Stimulated activated memory B cell treated with anti-CD40 and anti-IgM and Interleukin-4, amounts not matched to agents 10 μg/mL and 1 μg/mL and 100 μg/mL, for 72 hours (primary cell): Measurements from ENCODE around the gene FBXW10B.
"Not testable (repeated sequence)": the region's sequence is repeated elsewhere in the genome, so short reads cannot be mapped to it uniquely, and the experiment has no call there.

Experiments
- ATAC-seq: fragments of 150-1000 bp; cut with Tn5 transposase; 2 replicates; pipeline ENCODE4 v1.10.0; 2021
- H3K27ac Mint-ChIP-seq: one replicate; pipeline ENCODE4 v1.8.0; 2022; ENCODE audit warnings: mild to moderate bottlenecking, mixed read lengths
- H3K27me3 Mint-ChIP-seq: one replicate; pipeline ENCODE4 v1.8.0; 2022; ENCODE audit warnings: mixed read lengths
- H3K36me3 Mint-ChIP-seq: one replicate; pipeline ENCODE4 v1.8.0; 2022; ENCODE audit warnings: mixed read lengths
- H3K4me1 Mint-ChIP-seq: one replicate; pipeline ENCODE4 v1.8.0; 2022; ENCODE audit warnings: mixed read lengths
- H3K4me3 Mint-ChIP-seq: one replicate; pipeline ENCODE4 v1.8.0; 2022; ENCODE audit warnings: mild to moderate bottlenecking, moderate library complexity, mixed read lengths
- H3K9me3 Mint-ChIP-seq: one replicate; pipeline ENCODE4 v1.8.0; 2022; ENCODE audit warnings: mixed read lengths

Gene FBXW10B

GRCh38 chr17:15591986-15592385 lies 27.5 kb downstream of the FBXW10B start:
- H3K9me3 Mint-ChIP-seq, H3K27ac Mint-ChIP-seq, ATAC-seq, H3K4me3 Mint-ChIP-seq, H3K36me3 Mint-ChIP-seq: not testable (repeated sequence)
- peaks cover 15% of the 10 kb centered on the region for H3K4me1 Mint-ChIP-seq
- H3K27me3 Mint-ChIP-seq: peaks cover 56% of the 10 kb centered on the region

- not testable (repeated sequence) for H3K9me3 Mint-ChIP-seq, ATAC-seq, H3K4me3 Mint-ChIP-seq, H3K36me3 Mint-ChIP-seq, H3K27ac Mint-ChIP-seq
- H3K4me1 Mint-ChIP-seq: peaks cover 15% of the 10 kb centered on the region
- peaks cover 61% of the 10 kb centered on the region for H3K27me3 Mint-ChIP-seq
Observed at GRCh38 chr17:15590844-15591243, 28.7 kb downstream of the FBXW10B start.

- H3K4me3 Mint-ChIP-seq, H3K27ac Mint-ChIP-seq, H3K9me3 Mint-ChIP-seq, H3K36me3 Mint-ChIP-seq: not testable (repeated sequence)
- peak; percentile 53 for ATAC-seq
- H3K27me3 Mint-ChIP-seq: peaks cover 51% of the 10 kb centered on the region
- H3K4me1 Mint-ChIP-seq: peaks cover 15% of the 10 kb centered on the region
Observed at GRCh38 chr17:15589544-15590536, 29.7 kb downstream of the FBXW10B start.

GRCh38 chr17:15588017-15588416 lies 31.5 kb downstream of the FBXW10B start:
- not testable (repeated sequence) for H3K27ac Mint-ChIP-seq, ATAC-seq, H3K9me3 Mint-ChIP-seq, H3K4me3 Mint-ChIP-seq, H3K36me3 Mint-ChIP-seq
- H3K27me3 Mint-ChIP-seq: peaks cover 42% of the 10 kb centered on the region
- H3K4me1 Mint-ChIP-seq: peaks cover 15% of the 10 kb centered on the region

GRCh38 chr17:15583313-15583712 lies 36.2 kb downstream of the FBXW10B start:
- not testable (repeated sequence) for H3K4me1 Mint-ChIP-seq, ATAC-seq, H3K27ac Mint-ChIP-seq, H3K36me3 Mint-ChIP-seq, H3K4me3 Mint-ChIP-seq, H3K9me3 Mint-ChIP-seq
- H3K27me3 Mint-ChIP-seq: peaks cover 30% of the 10 kb centered on the region

- not testable (repeated sequence) for H3K9me3 Mint-ChIP-seq, ATAC-seq, H3K36me3 Mint-ChIP-seq, H3K4me1 Mint-ChIP-seq, H3K27ac Mint-ChIP-seq, H3K4me3 Mint-ChIP-seq
- H3K27me3 Mint-ChIP-seq: peaks cover 22% of the 10 kb centered on the region
Observed at GRCh38 chr17:15581462-15581861, 38.0 kb downstream of the FBXW10B start.

GRCh38 chr17:15576848-15577247 lies 42.7 kb downstream of the FBXW10B start:
- not testable (repeated sequence) for H3K9me3 Mint-ChIP-seq, ATAC-seq, H3K36me3 Mint-ChIP-seq, H3K4me1 Mint-ChIP-seq, H3K27ac Mint-ChIP-seq, H3K4me3 Mint-ChIP-seq
- H3K27me3 Mint-ChIP-seq: peaks cover 34% of the 10 kb centered on the region

GRCh38 chr17:15574660-15575059 lies 44.8 kb downstream of the FBXW10B start:
- H3K4me1 Mint-ChIP-seq, H3K36me3 Mint-ChIP-seq, H3K27ac Mint-ChIP-seq, H3K4me3 Mint-ChIP-seq, H3K9me3 Mint-ChIP-seq, ATAC-seq: not testable (repeated sequence)
- peaks cover 49% of the 10 kb centered on the region for H3K27me3 Mint-ChIP-seq

- peaks cover 50% of the 10 kb centered on the region for H3K27me3 Mint-ChIP-seq
- not testable (repeated sequence) for ATAC-seq, H3K27ac Mint-ChIP-seq, H3K4me1 Mint-ChIP-seq, H3K4me3 Mint-ChIP-seq, H3K9me3 Mint-ChIP-seq, H3K36me3 Mint-ChIP-seq
Observed at GRCh38 chr17:15573870-15574269, 45.6 kb downstream of the FBXW10B start.
